ENCODE data around the gene SULT1A2. TPM values are rescaled to one million over a fixed set of nuclear protein-coding genes. Genes with fewer than 3 reads are reported as not detected.

SULT1A2 gene
- total and polyA plus RNA-seq, 2 of the 13 experiments (the other 11 are each of a cell fraction or from before 2014, with no cell fraction given), result 33.0 to 34.2 TPM

GRCh38 chr16:28596115-28596630 lies 677 bp downstream of the SULT1A2 start (continued):
- TF ChIP-seq ZSCAN5A (CRISPR knock-in tag; IDR thresholded peaks at IDR 0.05; ENCODE audit: borderline replicate concordance), result no peak
- TF ChIP-seq ZBTB7A (CRISPR knock-in tag; IDR thresholded peaks at IDR 0.05), result no peak
- TF ChIP-seq ZNF563 (CRISPR knock-in tag; IDR thresholded peaks at IDR 0.05), result no peak
- no peak for TF ChIP-seq ATF2 (CRISPR knock-in tag; IDR thresholded peaks at IDR 0.05)
- no peak for TF ChIP-seq ZNF678 (CRISPR knock-in tag; IDR thresholded peaks at IDR 0.05)
- no peak; the same call in 1 of the 2 replicates for TF ChIP-seq ZNF768 (CRISPR knock-in tag; IDR thresholded peaks at IDR 0.05)
- peak; percentile 69; the same call in 1 of the 2 replicates for TF ChIP-seq MYC (CRISPR knock-in tag; IDR thresholded peaks at IDR 0.05; ENCODE audit: borderline replicate concordance)
- TF ChIP-seq SATB2 (CRISPR knock-in tag; IDR thresholded peaks at IDR 0.05), result no peak
- TF ChIP-seq AFF4 (CRISPR knock-in tag; IDR thresholded peaks at IDR 0.05), result no peak
- no peak for TF ChIP-seq ZKSCAN1 (IDR thresholded peaks at IDR 0.05; ENCODE audit: low read length)
- no peak for TF ChIP-seq ETS1 (CRISPR knock-in tag; IDR thresholded peaks at IDR 0.05)
- TF ChIP-seq MXD4 (CRISPR knock-in tag; IDR thresholded peaks at IDR 0.05), result no peak
- no peak for TF ChIP-seq ZNF224 (CRISPR knock-in tag; IDR thresholded peaks at IDR 0.05)
- TF ChIP-seq ZNF407 (CRISPR knock-in tag; IDR thresholded peaks at IDR 0.05; ENCODE audit: not compliant biosample characterization), result no peak
